A549 (cell line): ENCODE data around the gene SKIDA1.

Source experiments
- CTCF ChIP-seq: fragments of >200 bp; sonication (Bioruptor Twin); formaldehyde crosslinking; IDR thresholded peaks from 3 replicates; pipeline ENCODE4 v1.5.1; 2016
- HDAC2 ChIP-seq: fragments of 200-600 bp; sonication (generic); IDR thresholded peaks from 2 replicates; pipeline ENCODE4 v1.6.1; 2016
- JUNB ChIP-seq: fragments of >200 bp; sonication (Bioruptor Twin); formaldehyde crosslinking; IDR thresholded peaks from 2 replicates; pipeline ENCODE4 v1.6.1; 2016
- POLR2A ChIP-seq: IDR thresholded peaks from 2 replicates; pipeline ENCODE4 v1.6.1; 2012; ENCODE audit warnings: mild to moderate bottlenecking, low read length
- RFX5 ChIP-seq: fragments of 450-650 bp; IDR thresholded peaks from 2 replicates; pipeline ENCODE4 v1.7.1; 2014; ENCODE audit warnings: antibody characterized with exemption, mild to moderate bottlenecking, moderate library complexity

DNA sequence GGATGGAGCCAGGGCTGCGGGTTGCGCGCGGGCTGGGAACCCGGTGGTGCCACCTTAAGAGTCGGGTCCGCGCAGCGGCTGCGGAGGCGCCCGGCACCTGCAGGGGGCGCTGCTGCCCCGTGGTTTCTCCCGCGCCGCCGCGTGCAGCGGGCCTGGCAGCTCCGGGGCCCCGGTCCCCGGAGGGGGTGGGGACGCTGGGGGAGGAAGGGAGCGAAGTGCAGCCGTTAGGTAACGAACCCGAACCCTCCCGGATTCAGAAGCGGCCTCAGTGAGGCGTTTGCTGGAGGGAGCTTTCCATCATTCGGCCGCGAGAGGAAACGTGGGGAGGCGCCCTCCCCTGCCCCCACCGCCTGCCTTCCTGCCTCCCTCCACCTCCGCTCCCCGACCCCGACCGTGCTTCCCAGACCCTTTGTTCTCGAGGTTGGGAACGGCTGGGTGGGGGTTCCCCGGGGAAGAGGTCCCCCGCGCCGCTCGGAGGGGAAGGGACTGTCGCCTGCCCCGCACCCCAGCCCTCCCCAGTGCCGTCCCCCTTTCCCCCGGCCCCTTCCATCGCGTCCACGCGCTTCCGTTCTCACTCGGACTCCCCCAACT, 29.6 kb downstream of the SKIDA1 start:
- peak; percentile 93 for TF ChIP-seq CTCF
- TF ChIP-seq HDAC2, result no peak
- TF ChIP-seq POLR2A, result peak; percentile 53
- TF ChIP-seq JUNB, result no peak
- no peak; the same call in 1 of the 2 replicates for TF ChIP-seq RFX5
